ENCODE data around the gene S100P. TPM values are rescaled to one million over a fixed set of nuclear protein-coding genes. Genes with fewer than 3 reads are reported as not detected.
"Not testable (repeated sequence)": the region's sequence is repeated elsewhere in the genome, so short reads cannot be mapped to it uniquely, and the experiment has no call there.

Gene S100P
- polyA plus RNA-seq, 1 experiment = 0.40 TPM

- CTCF ChIA-PET = interaction anchor here (0.8 to 2.5 kb wide), 2 partner anchors 9 to 311 kb away, joined by 3 to 6 read pairs; no protein-coding TSS in a partner anchor
- TF ChIP-seq, protein P1, sequence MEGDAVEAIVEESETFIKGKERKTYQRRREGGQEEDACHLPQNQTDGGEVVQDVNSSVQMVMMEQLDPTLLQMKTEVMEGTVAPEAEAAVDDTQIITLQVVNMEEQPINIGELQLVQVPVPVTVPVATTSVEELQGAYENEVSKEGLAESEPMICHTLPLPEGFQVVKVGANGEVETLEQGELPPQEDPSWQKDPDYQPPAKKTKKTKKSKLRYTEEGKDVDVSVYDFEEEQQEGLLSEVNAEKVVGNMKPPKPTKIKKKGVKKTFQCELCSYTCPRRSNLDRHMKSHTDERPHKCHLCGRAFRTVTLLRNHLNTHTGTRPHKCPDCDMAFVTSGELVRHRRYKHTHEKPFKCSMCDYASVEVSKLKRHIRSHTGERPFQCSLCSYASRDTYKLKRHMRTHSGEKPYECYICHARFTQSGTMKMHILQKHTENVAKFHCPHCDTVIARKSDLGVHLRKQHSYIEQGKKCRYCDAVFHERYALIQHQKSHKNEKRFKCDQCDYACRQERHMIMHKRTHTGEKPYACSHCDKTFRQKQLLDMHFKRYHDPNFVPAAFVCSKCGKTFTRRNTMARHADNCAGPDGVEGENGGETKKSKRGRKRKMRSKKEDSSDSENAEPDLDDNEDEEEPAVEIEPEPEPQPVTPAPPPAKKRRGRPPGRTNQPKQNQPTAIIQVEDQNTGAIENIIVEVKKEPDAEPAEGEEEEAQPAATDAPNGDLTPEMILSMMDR (IDR thresholded peaks at IDR 0.05; ENCODE audit: low read depth, low read length) = no peak
- no peak for DNase-seq (ENCODE audit: low read depth, low spot score)
Observed at GRCh38 chr4:6663596-6664393, 29.9 kb upstream of the S100P start.

DNA sequence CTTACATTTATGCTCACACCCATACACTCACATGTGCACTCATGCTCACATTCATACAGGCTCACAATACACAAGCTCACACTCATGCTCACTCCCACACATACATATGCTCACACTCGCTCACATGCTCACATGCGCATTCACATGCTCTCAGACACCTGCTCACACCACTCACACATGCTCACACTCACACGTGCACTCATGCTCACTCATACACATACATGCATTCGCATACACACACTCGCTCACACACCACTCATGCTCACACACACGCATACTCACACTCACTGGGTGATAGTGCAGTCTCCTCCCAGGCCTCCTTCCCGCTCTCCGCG is 28.4 kb upstream of the S100P start:
- no peak overlapping the region for H3K4me3 ChIP-seq (ENCODE audit: low read depth, low read length)
- H3K27me3 ChIP-seq (ENCODE audit: control insufficient read depth, insufficient read depth, low read length) = peaks cover 6% of the 10 kb centered on the region
- TF ChIP-seq, protein P1 (IDR thresholded peaks at IDR 0.05; ENCODE audit: low read depth, low read length) = no peak
- ChIA-PET CTCF (no interaction called here), POLR2A (no interaction called here)
- no peak overlapping the region for H3K27ac ChIP-seq (ENCODE audit: low read depth, low read length)
- H3K9me3 ChIP-seq (ENCODE audit: control insufficient read depth, insufficient read depth, low read length) = peaks cover 7% of the 10 kb centered on the region; the same call in 1 of the 2 replicates
- DNase-seq (ENCODE audit: low read depth, low spot score) = no peak

More at GRCh38 chr4:6663596-6664393, 29.9 kb upstream of the S100P start:
- Histone ChIP-seq H3K9me3 (ENCODE audit: control insufficient read depth, insufficient read depth, low read length) (peaks cover 7% of the 10 kb centered on the region; the same call in 1 of the 2 replicates), H3K4me3 (ENCODE audit: low read depth, low read length) (no peak overlapping the region), H3K27me3 (ENCODE audit: control insufficient read depth, insufficient read depth, low read length) (peaks cover 6% of the 10 kb centered on the region), H3K27ac (ENCODE audit: low read depth, low read length) (no peak overlapping the region)
- POLR2A ChIA-PET = interaction anchor here (1.0 to 2.9 kb wide), 2 partner anchors 10 to 23 kb away, joined by 3 to 10 read pairs; partner anchors contain the start of gene MRFAP1

- Histone ChIP-seq H3K27me3 (ENCODE audit: control insufficient read depth, insufficient read depth, low read length) (peaks cover 6% of the 10 kb centered on the region), H3K9me3 (ENCODE audit: control insufficient read depth, insufficient read depth, low read length) (peaks cover 11% of the 10 kb centered on the region; the same call in 1 of the 2 replicates), H3K4me3 (ENCODE audit: low read depth, low read length) (no peak overlapping the region), H3K27ac (ENCODE audit: low read depth, low read length) (peak overlapping the region; percentile 57)
- peak; percentile 34 for DNase-seq (ENCODE audit: low read depth, low spot score)
- CTCF ChIA-PET = interaction anchor here (0.9 kb wide), 1 partner anchor 8 kb away, joined by 4 read pairs; no protein-coding TSS in a partner anchor
- TF ChIP-seq, protein P1 (IDR thresholded peaks at IDR 0.05; ENCODE audit: low read depth, low read length) = no peak
- POLR2A ChIA-PET = interaction anchor here (1.5 kb wide), 1 partner anchor 28 kb away, joined by 3 read pairs; the partner anchor contains the start of gene MRFAP1
Observed at GRCh38 chr4:6668391-6668790, 25.3 kb upstream of the S100P start.

DNA sequence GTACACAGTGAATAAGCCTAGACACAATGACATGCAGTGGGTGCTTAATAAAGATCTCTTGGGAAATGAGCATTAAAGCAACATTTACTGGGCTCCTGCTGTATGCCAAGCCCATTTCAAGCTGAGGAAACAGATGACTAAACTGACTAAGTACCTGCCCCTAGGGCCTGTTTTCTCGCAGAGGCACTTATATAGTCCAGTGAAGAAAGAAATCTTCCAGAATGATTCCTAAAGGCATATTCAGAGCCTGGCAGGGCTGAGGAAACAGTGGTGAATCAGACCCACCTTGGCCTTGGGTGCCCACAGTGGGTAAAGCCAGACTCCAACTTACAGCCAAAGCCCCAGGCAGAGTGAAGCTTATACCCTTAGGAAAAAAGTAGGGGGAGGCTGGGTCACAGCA is 22.0 kb upstream of the S100P start:
- DNase-seq (ENCODE audit: low read depth, low spot score) = no peak
- H3K27me3 ChIP-seq (ENCODE audit: control insufficient read depth, insufficient read depth, low read length) = no peaks in the 10 kb centered on the region
- peaks cover 3% of the 10 kb centered on the region; the same call in 1 of the 2 replicates for H3K9me3 ChIP-seq (ENCODE audit: control insufficient read depth, insufficient read depth, low read length)
- TF ChIP-seq, protein P1 (IDR thresholded peaks at IDR 0.05; ENCODE audit: low read depth, low read length) = no peak
- H3K4me3 ChIP-seq (ENCODE audit: low read depth, low read length) = no peak overlapping the region
- no peak overlapping the region for H3K27ac ChIP-seq (ENCODE audit: low read depth, low read length)
- ChIA-PET POLR2A (no interaction called here), CTCF (no interaction called here)

- no peak for DNase-seq (ENCODE audit: low read depth, low spot score)
- no peaks in the 10 kb centered on the region for H3K27me3 ChIP-seq (ENCODE audit: control insufficient read depth, insufficient read depth, low read length)
- TF ChIP-seq, protein P1 (IDR thresholded peaks at IDR 0.05; ENCODE audit: low read depth, low read length) = no peak
- ChIA-PET POLR2A (no interaction called here), CTCF (interaction anchor here (1.5 kb wide), 1 partner anchor 8 kb away, joined by 6 read pairs; no protein-coding TSS in a partner anchor)
- no peak overlapping the region for H3K4me3 ChIP-seq (ENCODE audit: low read depth, low read length)
- H3K9me3 ChIP-seq (ENCODE audit: control insufficient read depth, insufficient read depth, low read length) = peaks cover 3% of the 10 kb centered on the region; the same call in 1 of the 2 replicates
- H3K27ac ChIP-seq (ENCODE audit: low read depth, low read length) = no peak overlapping the region
Observed at GRCh38 chr4:6672131-6672530, 21.5 kb upstream of the S100P start.

GRCh38 chr4:6672541-6673190 is 21.0 kb upstream of the S100P start:
- not testable (repeated sequence) for H3K4me3 ChIP-seq (ENCODE audit: low read depth, low read length); H3K9me3 ChIP-seq (ENCODE audit: control insufficient read depth, insufficient read depth, low read length); DNase-seq (ENCODE audit: low read depth, low spot score); H3K27me3 ChIP-seq (ENCODE audit: control insufficient read depth, insufficient read depth, low read length); H3K27ac ChIP-seq (ENCODE audit: low read depth, low read length)
- POLR2A ChIA-PET = interaction anchor here (1.1 to 3.2 kb wide), 7 partner anchors 9 to 395 kb away, joined by 3 to 20 read pairs (median 4); partner anchors contain the start of genes GRPEL1, MRFAP1 and MRFAP1L1
- CTCF ChIA-PET = interaction anchor here (1.5 kb wide), 1 partner anchor 9 kb away, joined by 6 read pairs; no protein-coding TSS in a partner anchor
